ENCODE results near the gene KATNAL2. TPM values are rescaled to one million over a fixed set of nuclear protein-coding genes. Genes with fewer than 3 reads are reported as not detected.

Gene KATNAL2
- total RNA-seq, 1 experiment from 2014 or later = 12.1 TPM

GRCh38 chr18:47143899-47144485 is 226.6 kb downstream of the KATNAL2 start (continued):
- TF ChIP-seq, protein P1, sequence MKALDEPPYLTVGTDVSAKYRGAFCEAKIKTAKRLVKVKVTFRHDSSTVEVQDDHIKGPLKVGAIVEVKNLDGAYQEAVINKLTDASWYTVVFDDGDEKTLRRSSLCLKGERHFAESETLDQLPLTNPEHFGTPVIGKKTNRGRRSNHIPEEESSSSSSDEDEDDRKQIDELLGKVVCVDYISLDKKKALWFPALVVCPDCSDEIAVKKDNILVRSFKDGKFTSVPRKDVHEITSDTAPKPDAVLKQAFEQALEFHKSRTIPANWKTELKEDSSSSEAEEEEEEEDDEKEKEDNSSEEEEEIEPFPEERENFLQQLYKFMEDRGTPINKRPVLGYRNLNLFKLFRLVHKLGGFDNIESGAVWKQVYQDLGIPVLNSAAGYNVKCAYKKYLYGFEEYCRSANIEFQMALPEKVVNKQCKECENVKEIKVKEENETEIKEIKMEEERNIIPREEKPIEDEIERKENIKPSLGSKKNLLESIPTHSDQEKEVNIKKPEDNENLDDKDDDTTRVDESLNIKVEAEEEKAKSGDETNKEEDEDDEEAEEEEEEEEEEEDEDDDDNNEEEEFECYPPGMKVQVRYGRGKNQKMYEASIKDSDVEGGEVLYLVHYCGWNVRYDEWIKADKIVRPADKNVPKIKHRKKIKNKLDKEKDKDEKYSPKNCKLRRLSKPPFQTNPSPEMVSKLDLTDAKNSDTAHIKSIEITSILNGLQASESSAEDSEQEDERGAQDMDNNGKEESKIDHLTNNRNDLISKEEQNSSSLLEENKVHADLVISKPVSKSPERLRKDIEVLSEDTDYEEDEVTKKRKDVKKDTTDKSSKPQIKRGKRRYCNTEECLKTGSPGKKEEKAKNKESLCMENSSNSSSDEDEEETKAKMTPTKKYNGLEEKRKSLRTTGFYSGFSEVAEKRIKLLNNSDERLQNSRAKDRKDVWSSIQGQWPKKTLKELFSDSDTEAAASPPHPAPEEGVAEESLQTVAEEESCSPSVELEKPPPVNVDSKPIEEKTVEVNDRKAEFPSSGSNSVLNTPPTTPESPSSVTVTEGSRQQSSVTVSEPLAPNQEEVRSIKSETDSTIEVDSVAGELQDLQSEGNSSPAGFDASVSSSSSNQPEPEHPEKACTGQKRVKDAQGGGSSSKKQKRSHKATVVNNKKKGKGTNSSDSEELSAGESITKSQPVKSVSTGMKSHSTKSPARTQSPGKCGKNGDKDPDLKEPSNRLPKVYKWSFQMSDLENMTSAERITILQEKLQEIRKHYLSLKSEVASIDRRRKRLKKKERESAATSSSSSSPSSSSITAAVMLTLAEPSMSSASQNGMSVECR (CRISPR knock-in tag; IDR thresholded peaks at IDR 0.05; ENCODE audit: borderline replicate concordance) = no peak
- TF ChIP-seq FOXK1 (CRISPR knock-in tag; IDR thresholded peaks at IDR 0.05) (no peak), ZNF512 (CRISPR knock-in tag; IDR thresholded peaks at IDR 0.05; ENCODE audit: borderline replicate concordance) (no peak), ELF4 (CRISPR knock-in tag; IDR thresholded peaks at IDR 0.05; ENCODE audit: low read depth) (no peak), TEAD1 (CRISPR knock-in tag; IDR thresholded peaks at IDR 0.05) (no peak), CREM (CRISPR knock-in tag; IDR thresholded peaks at IDR 0.05) (no peak), AFF4 (CRISPR knock-in tag; IDR thresholded peaks at IDR 0.05; ENCODE audit: borderline replicate concordance) (no peak)
- TF ChIP-seq, protein P2, sequence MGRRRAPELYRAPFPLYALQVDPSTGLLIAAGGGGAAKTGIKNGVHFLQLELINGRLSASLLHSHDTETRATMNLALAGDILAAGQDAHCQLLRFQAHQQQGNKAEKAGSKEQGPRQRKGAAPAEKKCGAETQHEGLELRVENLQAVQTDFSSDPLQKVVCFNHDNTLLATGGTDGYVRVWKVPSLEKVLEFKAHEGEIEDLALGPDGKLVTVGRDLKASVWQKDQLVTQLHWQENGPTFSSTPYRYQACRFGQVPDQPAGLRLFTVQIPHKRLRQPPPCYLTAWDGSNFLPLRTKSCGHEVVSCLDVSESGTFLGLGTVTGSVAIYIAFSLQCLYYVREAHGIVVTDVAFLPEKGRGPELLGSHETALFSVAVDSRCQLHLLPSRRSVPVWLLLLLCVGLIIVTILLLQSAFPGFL (CRISPR knock-in tag; IDR thresholded peaks at IDR 0.05; ENCODE audit: borderline replicate concordance) = no peak
- TF ChIP-seq, protein P3, sequence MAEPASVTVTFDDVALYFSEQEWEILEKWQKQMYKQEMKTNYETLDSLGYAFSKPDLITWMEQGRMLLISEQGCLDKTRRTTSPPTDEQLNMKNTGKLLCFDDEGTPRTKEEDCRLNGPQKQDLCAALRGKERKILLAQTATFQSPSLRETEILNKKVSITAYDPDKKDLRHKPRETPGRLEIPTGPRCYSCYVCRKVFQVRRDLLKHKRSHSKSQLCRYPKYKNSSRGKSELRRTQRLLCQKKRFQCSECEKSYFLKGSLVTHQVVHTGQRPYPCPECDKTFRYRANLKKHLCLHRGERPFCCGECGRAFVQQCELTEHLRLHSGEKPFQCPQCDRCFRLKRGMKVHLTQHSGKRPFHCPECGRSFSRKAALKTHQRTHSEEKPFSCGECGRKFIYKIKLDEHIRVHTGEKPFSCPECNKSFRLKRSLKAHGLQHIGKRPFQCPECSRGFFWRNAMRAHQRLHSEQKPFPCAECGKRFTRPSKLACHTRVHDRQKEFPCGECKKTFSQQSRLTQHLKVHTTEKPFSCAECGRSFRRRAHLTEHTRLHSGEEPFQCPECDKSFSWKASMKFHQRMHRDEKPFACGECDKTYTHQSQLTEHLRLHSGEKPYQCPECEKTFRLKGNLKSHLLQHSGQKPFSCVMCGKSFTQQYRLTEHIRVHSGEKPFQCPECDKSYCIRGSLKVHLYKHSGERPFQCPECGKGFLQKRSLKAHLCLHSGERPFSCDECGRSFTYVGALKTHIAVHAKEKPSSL (CRISPR knock-in tag; conservative IDR thresholded peaks at IDR 0.05) = no peak

DNA sequence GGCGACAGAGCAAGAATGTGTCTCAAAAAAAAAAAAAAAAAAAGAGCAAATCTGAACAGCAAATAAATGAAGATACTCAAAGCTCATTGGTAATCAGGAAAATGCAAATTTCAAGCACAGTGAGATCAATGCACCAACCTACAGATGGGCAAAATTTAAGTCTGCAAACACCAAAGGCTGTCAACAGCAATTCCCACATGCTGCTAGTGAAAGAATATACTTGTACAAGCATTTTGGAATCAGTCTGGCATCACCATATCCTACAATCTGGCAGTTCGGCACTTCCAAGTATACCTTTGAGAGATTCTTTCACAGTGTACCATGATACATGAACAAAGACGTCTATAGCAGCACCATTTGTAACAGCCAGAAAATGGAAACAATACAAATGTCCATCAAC is 228.8 kb downstream of the KATNAL2 start:
- DNase-seq (ENCODE audit: low spot score) (no peak), ATAC-seq (no peak)
- H3K27me3 Mint-ChIP-seq (ENCODE audit: low read depth) = no peaks in the 10 kb centered on the region
- peaks cover 4% of the 10 kb centered on the region; the same call in 1 of the 2 replicates for H3K36me3 Mint-ChIP-seq
- POLR2A ChIA-PET = no interaction called here
- CTCF ChIA-PET = no interaction called here
- H3K9me3 Mint-ChIP-seq = no peaks in the 10 kb centered on the region
- H3K4me3 Mint-ChIP-seq = no peak overlapping the region
- H3K4me1 Mint-ChIP-seq = peaks cover 19% of the 10 kb centered on the region
- H3K27ac Mint-ChIP-seq = no peak overlapping the region
- TF ChIP-seq, protein P4, sequence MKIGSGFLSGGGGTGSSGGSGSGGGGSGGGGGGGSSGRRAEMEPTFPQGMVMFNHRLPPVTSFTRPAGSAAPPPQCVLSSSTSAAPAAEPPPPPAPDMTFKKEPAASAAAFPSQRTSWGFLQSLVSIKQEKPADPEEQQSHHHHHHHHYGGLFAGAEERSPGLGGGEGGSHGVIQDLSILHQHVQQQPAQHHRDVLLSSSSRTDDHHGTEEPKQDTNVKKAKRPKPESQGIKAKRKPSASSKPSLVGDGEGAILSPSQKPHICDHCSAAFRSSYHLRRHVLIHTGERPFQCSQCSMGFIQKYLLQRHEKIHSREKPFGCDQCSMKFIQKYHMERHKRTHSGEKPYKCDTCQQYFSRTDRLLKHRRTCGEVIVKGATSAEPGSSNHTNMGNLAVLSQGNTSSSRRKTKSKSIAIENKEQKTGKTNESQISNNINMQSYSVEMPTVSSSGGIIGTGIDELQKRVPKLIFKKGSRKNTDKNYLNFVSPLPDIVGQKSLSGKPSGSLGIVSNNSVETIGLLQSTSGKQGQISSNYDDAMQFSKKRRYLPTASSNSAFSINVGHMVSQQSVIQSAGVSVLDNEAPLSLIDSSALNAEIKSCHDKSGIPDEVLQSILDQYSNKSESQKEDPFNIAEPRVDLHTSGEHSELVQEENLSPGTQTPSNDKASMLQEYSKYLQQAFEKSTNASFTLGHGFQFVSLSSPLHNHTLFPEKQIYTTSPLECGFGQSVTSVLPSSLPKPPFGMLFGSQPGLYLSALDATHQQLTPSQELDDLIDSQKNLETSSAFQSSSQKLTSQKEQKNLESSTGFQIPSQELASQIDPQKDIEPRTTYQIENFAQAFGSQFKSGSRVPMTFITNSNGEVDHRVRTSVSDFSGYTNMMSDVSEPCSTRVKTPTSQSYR (CRISPR knock-in tag; IDR thresholded peaks at IDR 0.05) = no peak
- TF ChIP-seq FOXK1 (CRISPR knock-in tag; IDR thresholded peaks at IDR 0.05) = no peak
- TF ChIP-seq E2F5 (CRISPR knock-in tag; IDR thresholded peaks at IDR 0.05) = no peak
- no peak for TF ChIP-seq ZNF512 (CRISPR knock-in tag; IDR thresholded peaks at IDR 0.05; ENCODE audit: borderline replicate concordance)
- no peak for TF ChIP-seq TEAD1 (CRISPR knock-in tag; IDR thresholded peaks at IDR 0.05)
- TF ChIP-seq MXD4 (CRISPR knock-in tag; IDR thresholded peaks at IDR 0.05; ENCODE audit: borderline replicate concordance) = no peak
- TF ChIP-seq ETV6 (CRISPR knock-in tag; IDR thresholded peaks at IDR 0.05) = no peak

Measured in WTC11 (cell line).